ENCODE measurements around the gene PPFIA3.

Gene PPFIA3

DNA sequence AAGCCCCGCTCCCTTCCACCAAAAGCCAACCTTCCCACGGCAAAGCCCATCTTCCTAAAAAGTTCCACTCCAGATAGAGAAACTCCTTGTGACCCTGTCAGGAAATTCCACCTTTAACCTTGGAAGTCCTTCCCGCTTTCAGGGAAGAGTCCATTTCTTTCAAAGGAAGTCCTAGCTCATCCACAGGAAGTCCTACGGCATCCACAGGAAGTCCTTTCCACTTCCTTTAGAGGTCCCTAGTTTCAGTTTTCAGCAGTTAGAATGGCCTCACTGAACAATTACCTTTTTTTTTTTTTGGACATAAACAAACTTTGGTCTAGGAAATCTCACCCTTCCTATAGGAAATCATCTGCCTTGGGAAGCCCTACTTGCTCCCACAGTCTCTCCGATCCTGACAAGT is 69.9 kb downstream of the PPFIA3 start:
- no peak for DNase-seq

- DNase-seq: no peak
Observed at GRCh38 chr19:49190781-49191180, 71.4 kb downstream of the PPFIA3 start.

- no peak for DNase-seq
Observed at GRCh38 chr19:49193822-49194394, 74.6 kb downstream of the PPFIA3 start.

DNA sequence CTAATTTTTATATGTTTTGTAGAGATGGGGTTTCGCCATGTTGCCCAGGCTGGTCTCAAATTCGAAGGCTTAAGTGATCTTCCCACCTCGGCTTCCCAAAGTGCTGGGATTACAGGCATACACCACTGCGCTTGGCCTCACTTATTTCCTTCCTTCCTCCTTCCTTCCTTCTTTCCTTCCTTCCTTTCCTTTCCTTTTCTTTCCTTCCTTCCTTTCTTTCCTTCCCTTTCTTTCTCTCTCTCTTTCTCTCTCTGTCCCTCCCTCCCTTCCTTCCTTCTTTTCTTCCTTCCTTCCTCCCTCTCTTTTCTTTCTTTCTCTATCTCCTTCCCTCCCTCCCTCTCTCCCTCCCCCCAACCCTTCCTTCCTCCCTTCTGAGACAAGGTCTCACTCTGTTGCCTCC is 75.1 kb downstream of the PPFIA3 start:
- no peak for DNase-seq

GRCh38 chr19:49196527-49197240 is 77.3 kb downstream of the PPFIA3 start:
- DNase-seq: no peak

GRCh38 chr19:49200238-49200862 is 81.0 kb downstream of the PPFIA3 start:
- DNase-seq: no peak

Measured in NCI-H187 treated with DMSO at 0.1 percent for 48 hours (cell line).